GM18505 (cell line): ENCODE results near the gene RBM39.
"Not testable (repeated sequence)": the region's sequence is repeated elsewhere in the genome, so short reads cannot be mapped to it uniquely, and the experiment has no call there.

Experiments
- ATAC-seq: cut with Tn5 transposase; IDR thresholded peaks from one replicate; pipeline ENCODE4 v1.9.1; 2021; ENCODE audit not compliant: unreplicated experiment
- POLR2A ChIP-seq: IDR thresholded peaks from 4 replicates; pipeline ENCODE4 v1.6.1; 2011; ENCODE audit warnings: borderline replicate concordance; ENCODE audit not compliant: insufficient read depth, insufficient read length; ENCODE audit errors: extremely low read depth

RBM39 gene

GRCh38 chr20:35729836-35730582, 12.1 kb downstream of the RBM39 start:
- ATAC-seq: no peak
- no peak for TF ChIP-seq POLR2A

GRCh38 chr20:35729283-35729807, 12.7 kb downstream of the RBM39 start:
- no peak for TF ChIP-seq POLR2A
- no peak for ATAC-seq

GRCh38 chr20:35726842-35727711, 15.0 kb downstream of the RBM39 start:
- ATAC-seq: no peak
- TF ChIP-seq POLR2A: no peak

- no peak for TF ChIP-seq POLR2A
- no peak for ATAC-seq
Measured at GRCh38 chr20:35724321-35725230, 17.5 kb downstream of the RBM39 start.

- not testable (repeated sequence) for ATAC-seq
Measured at GRCh38 chr20:35723652-35724320, 18.3 kb downstream of the RBM39 start.

- ATAC-seq: not testable (repeated sequence)
Measured at GRCh38 chr20:35723275-35723639, 18.8 kb downstream of the RBM39 start.

GRCh38 chr20:35721621-35722020, 20.4 kb downstream of the RBM39 start:
- no peak for ATAC-seq

GRCh38 chr20:35721219-35721618, 20.8 kb downstream of the RBM39 start:
- peak; percentile 5 for TF ChIP-seq POLR2A

More at GRCh38 chr20:35721621-35722020, 20.4 kb downstream of the RBM39 start:
- TF ChIP-seq POLR2A: peak; percentile 26

GRCh38 chr20:35720165-35721123, 21.6 kb downstream of the RBM39 start:
- ATAC-seq: no peak
- no peak for TF ChIP-seq POLR2A

More at GRCh38 chr20:35721219-35721618, 20.8 kb downstream of the RBM39 start:
- ATAC-seq: no peak

GRCh38 chr20:35719717-35720116, 22.3 kb downstream of the RBM39 start:
- no peak for ATAC-seq
- no peak for TF ChIP-seq POLR2A

GRCh38 chr20:35718972-35719635, 23.0 kb downstream of the RBM39 start:
- ATAC-seq: no peak
- TF ChIP-seq POLR2A: no peak

GRCh38 chr20:35718321-35718720, 23.7 kb downstream of the RBM39 start:
- ATAC-seq: not testable (repeated sequence)
